A673 (cell line): ENCODE measurements around the gene FAM3B. TPM values are rescaled to one million over a fixed set of nuclear protein-coding genes. Genes with fewer than 3 reads are reported as not detected.

Experiments used
- BruUV-seq: library from RNA; stranded (reverse); fragments of 400-500 nt; replicated peaks from 2 replicates; lab custom pipeline; 2021; lab: Mats Ljungman, UMichigan
- CTCF ChIA-PET: fragments of 300-600 bp; sonication (Branson Sonifier 250); formaldehyde crosslinking; loops from one replicate; lab custom pipeline; 2022; ENCODE audit warnings: antibody characterized with exemption; lab: Charles Lee
- POLR2A ChIA-PET: fragments of 300-600 bp; sonication (Branson Sonifier 250); formaldehyde crosslinking; loops from one replicate; lab custom pipeline; 2022; ENCODE audit warnings: antibody characterized with exemption; ENCODE audit not compliant: low non-redundant PET; lab: Charles Lee
- DNase-seq: peaks from one replicate; pipeline ENCODE4 v3.0.0-alpha.2; 2015; ENCODE audit warnings: low spot score
- H3K27ac ChIP-seq: fragments of 200-600 bp; sonication (generic); 2 replicates; pipeline ENCODE4 v1.5.1; 2016; ENCODE audit warnings: mixed run types, low read depth, mild to moderate bottlenecking, mixed read lengths, antibody characterized with exemption, low read length; ENCODE audit not compliant: poor library complexity, severe bottlenecking
- H3K27me3 ChIP-seq: fragments of 200-600 bp; sonication (generic); replicated peaks from 2 replicates; pipeline ENCODE4 v1.6.1; 2017; ENCODE audit warnings: mixed run types, low read depth, mild to moderate bottlenecking, mixed read lengths, antibody characterized with exemption, low read length; ENCODE audit not compliant: insufficient read depth, poor library complexity
- H3K36me3 ChIP-seq: fragments of 200-600 bp; sonication (generic); 2 replicates; pipeline ENCODE4 v1.6.1; 2016; ENCODE audit warnings: mixed run types, mild to moderate bottlenecking, mixed read lengths, antibody characterized with exemption, low read length; ENCODE audit not compliant: insufficient read depth, poor library complexity, severe bottlenecking
- H3K4me1 ChIP-seq: fragments of 200-600 bp; sonication (generic); 2 replicates; pipeline ENCODE4 v1.6.1; 2017; ENCODE audit warnings: mixed run types, mild to moderate bottlenecking, mixed read lengths, antibody characterized with exemption, low read length; ENCODE audit not compliant: insufficient read depth, poor library complexity, severe bottlenecking
- H3K4me3 ChIP-seq: fragments of 200-600 bp; sonication (generic); 2 replicates; pipeline ENCODE4 v1.5.1; 2016; ENCODE audit warnings: low read depth, mixed run types, mild to moderate bottlenecking, mixed read lengths, low read length; ENCODE audit not compliant: poor library complexity, severe bottlenecking
- H3K9me3 ChIP-seq: fragments of 200-600 bp; sonication (generic); 2 replicates; pipeline ENCODE4 v1.6.1; 2016; ENCODE audit warnings: mixed run types, low read depth, mild to moderate bottlenecking, mixed read lengths, antibody characterized with exemption, low read length; ENCODE audit not compliant: poor library complexity, severe bottlenecking
- CTCF ChIP-seq: fragments of 300-800, 200-600 bp; sonication (generic); conservative IDR thresholded peaks from 2 replicates; pipeline ENCODE4 v1.5.1; 2017; ENCODE audit warnings: low read depth, mild to moderate bottlenecking, antibody characterized with exemption, low read length, moderate library complexity, mixed read lengths
- EZH2 ChIP-seq: fragments of 200-600 bp; sonication (generic); IDR thresholded peaks from 2 replicates; pipeline ENCODE4 v1.6.1; 2017; ENCODE audit warnings: borderline replicate concordance, low read depth, mild to moderate bottlenecking, mixed read lengths, antibody characterized with exemption, low read length; ENCODE audit not compliant: poor library complexity, severe bottlenecking
- intact Hi-C: fragments of 100-400 bp; cut with micrococcal nuclease; formaldehyde crosslinking; loops from one replicate; pipeline ENCODE4 v1.10.0; 2022; ENCODE audit not compliant: unreplicated experiment
- total RNA-seq: library from RNA; stranded (reverse); gene quantifications from 2 replicates; pipeline ENCODE4 v1.2.3, GENCODE V29; 2021

The FAM3B gene
- total RNA-seq, 1 experiment from 2014 or later: not detected

GRCh38 chr21:41387042-41387819 is 70.6 kb downstream of the FAM3B start:
- no peak overlapping the region for H3K27ac ChIP-seq
- POLR2A ChIA-PET: no interaction called here
- no peak for DNase-seq
- CTCF ChIA-PET: no interaction called here
- H3K4me3 ChIP-seq: no peak overlapping the region
- no peaks in the 10 kb centered on the region for H3K27me3 ChIP-seq
- H3K4me1 ChIP-seq: no peaks in the 10 kb centered on the region
- no TSS peak for BruUV-seq
- intact Hi-C loops: no loop called here
- TF ChIP-seq CTCF: no peak
- no peak for TF ChIP-seq EZH2
- H3K9me3 ChIP-seq: no peaks in the 10 kb centered on the region
- H3K36me3 ChIP-seq: no peaks in the 10 kb centered on the region

- Histone ChIP-seq H3K27me3 (no peaks in the 10 kb centered on the region), H3K4me1 (no peaks in the 10 kb centered on the region), H3K36me3 (no peaks in the 10 kb centered on the region), H3K9me3 (no peaks in the 10 kb centered on the region), H3K27ac (no peak overlapping the region), H3K4me3 (no peak overlapping the region)
- intact Hi-C loops: no loop called here
- BruUV-seq: no TSS peak
- TF ChIP-seq EZH2 (no peak), CTCF (no peak)
- ChIA-PET CTCF (no interaction called here), POLR2A (no interaction called here)
- no peak for DNase-seq
Observed at GRCh38 chr21:41387824-41388223, 71.2 kb downstream of the FAM3B start.

- H3K9me3 ChIP-seq: no peaks in the 10 kb centered on the region
- no peaks in the 10 kb centered on the region for H3K36me3 ChIP-seq
- H3K4me3 ChIP-seq: no peak overlapping the region
- TF ChIP-seq CTCF (no peak), EZH2 (no peak)
- no peaks in the 10 kb centered on the region for H3K27me3 ChIP-seq
- intact Hi-C loops: no loop called here
- no TSS peak for BruUV-seq
- no peaks in the 10 kb centered on the region for H3K4me1 ChIP-seq
- H3K27ac ChIP-seq: no peak overlapping the region
- POLR2A ChIA-PET: no interaction called here
- CTCF ChIA-PET: no interaction called here
- no peak for DNase-seq
Observed at GRCh38 chr21:41388259-41388658, 71.7 kb downstream of the FAM3B start.
